HepG2 (cell line): ENCODE measurements around the gene SLAMF9. TPM values are rescaled to one million over a fixed set of nuclear protein-coding genes. Genes with fewer than 3 reads are reported as not detected.

Experiments used
- ATAC-seq: fragments of 200-7000 bp; cut with Tn5 transposase; 3 replicates; pipeline ENCODE4 v1.9.1; 2020; ENCODE audit warnings: mild to moderate bottlenecking, moderate library complexity
- BruUV-seq: library from RNA; stranded (reverse); fragments of 400-500 nt; replicated peaks from 2 replicates; lab custom pipeline; 2021; lab: Mats Ljungman, UMichigan
- CTCF ChIA-PET: fragments of 300-600 bp; formaldehyde crosslinking; extraction: SDS; loops from one replicate; lab custom pipeline; 2021; ENCODE audit warnings: low total read pairs, inconsistent platforms, low intra/inter-chr PET ratio; lab: Yijun Ruan, JAX
- POLR2A ChIA-PET: fragments of 350-600 bp; sonication (Branson Sonifier 250); formaldehyde crosslinking; loops from one replicate; lab custom pipeline; 2020; ENCODE audit warnings: antibody characterized with exemption, inconsistent platforms; lab: Yijun Ruan, JAX
- DNase-seq: peaks from one replicate; pipeline ENCODE4 v3.0.0-alpha.2; 2015; ENCODE audit warnings: low spot score
- FAIRE-seq: peaks from 3 replicates; lab custom pipeline; 2011; peaks lifted over from hg19 to GRCh38; lab: Jason Lieb, UNC
- H2AFZ ChIP-seq: one replicate; pipeline ENCODE4 v1.6.1; 2011; ENCODE audit warnings: low read length, inconsistent platforms
- H3K27ac ChIP-seq: fragments of 300-600 bp; 3 replicates; pipeline ENCODE4 v1.8.0; 2011; ENCODE audit warnings: mixed run types, mild to moderate bottlenecking, mixed read lengths, low read length, inconsistent platforms; ENCODE audit not compliant: insufficient read depth; ENCODE audit errors: extremely low read length
- H3K27me3 ChIP-seq, 2 experiments: fragments of 200-600 bp in 1 of 2; 2 replicates in 1 of 2; 3 replicates in 1 of 2; pipeline versions ENCODE4 v1.6.0 to v1.8.0; 2011; ENCODE audit warnings: low read length in 2 of 2, mild to moderate bottlenecking in 2 of 2, moderate library complexity in 2 of 2, inconsistent platforms in 1 of 2; ENCODE audit not compliant: insufficient read depth in 2 of 2, control insufficient read depth in 1 of 2
- H3K36me3 ChIP-seq, 2 experiments: fragments of 200-600 bp in 1 of 2; replicated peaks in 1 of 2; 2 replicates in 1 of 2; 3 replicates in 1 of 2; pipeline versions ENCODE4 v1.5.1 to v1.8.0; 2011; ENCODE audit warnings: low read length in 2 of 2, inconsistent platforms in 1 of 2; ENCODE audit not compliant: insufficient read depth in 2 of 2, control insufficient read depth in 1 of 2
- H3K4me1 ChIP-seq: 2 replicates; pipeline ENCODE4 v1.5.1; 2012; ENCODE audit warnings: low read length, inconsistent platforms; ENCODE audit not compliant: insufficient read depth
- H3K4me2 ChIP-seq: 2 replicates; pipeline ENCODE4 v1.6.0; 2011; ENCODE audit warnings: low read depth, low read length, inconsistent platforms
- H3K4me3 ChIP-seq, 3 experiments: fragments of 200-600 bp in 1 of 3; sonication (generic), shearing (Covaris generic) in 1 of 3; replicated peaks in 1 of 3; 2 replicates each; pipeline ENCODE4 v1.5.1; 2011 to 2016; ENCODE audit warnings: low read length in 3 of 3, inconsistent platforms in 2 of 3, low read depth in 2 of 3, mild to moderate bottlenecking in 2 of 3, control low read depth in 1 of 3, mixed read lengths in 1 of 3; ENCODE audit not compliant: insufficient read depth in 1 of 3
- H3K79me2 ChIP-seq: one replicate; pipeline ENCODE4 v1.6.1; 2011; ENCODE audit warnings: low read length, inconsistent platforms; ENCODE audit not compliant: insufficient read depth
- H3K9ac ChIP-seq: 2 replicates; pipeline ENCODE4 v1.6.0; 2011; ENCODE audit warnings: mild to moderate bottlenecking, low read depth, low read length, inconsistent platforms; ENCODE audit not compliant: insufficient read depth
- H3K9me3 ChIP-seq: 2 replicates; pipeline ENCODE4 v1.5.1; 2012; ENCODE audit warnings: mild to moderate bottlenecking, low read length
- H4K20me1 ChIP-seq: 2 replicates; pipeline ENCODE4 v1.6.0; 2011; ENCODE audit warnings: inconsistent platforms, mild to moderate bottlenecking, low read length, moderate library complexity; ENCODE audit not compliant: insufficient read depth
- EEA1 ChIP-seq: sonication (generic); formaldehyde crosslinking; IDR thresholded peaks from 2 replicates; pipeline ENCODE4 v1.5.1; 2020; ENCODE audit warnings: mild to moderate bottlenecking, missing genetic modification reagents, borderline replicate concordance
- FOXC1 ChIP-seq: sonication (generic); formaldehyde crosslinking; IDR thresholded peaks from 2 replicates; pipeline ENCODE4 v1.8.0; 2022; ENCODE audit warnings: mild to moderate bottlenecking, missing genetic modification reagents, borderline replicate concordance
- NFE2L1 ChIP-seq: sonication (generic); formaldehyde crosslinking; IDR thresholded peaks from 2 replicates; pipeline ENCODE4 v1.4.0; 2020; ENCODE audit warnings: missing genetic modification reagents, mild to moderate bottlenecking, borderline replicate concordance
- SIN3B ChIP-seq: fragments of 150-350 bp; IDR thresholded peaks from 2 replicates; pipeline ENCODE4 v1.6.1; 2014; ENCODE audit warnings: low read length
- TSC22D2 ChIP-seq: sonication (generic); formaldehyde crosslinking; IDR thresholded peaks from 2 replicates; pipeline ENCODE4 v1.5.1; 2020; ENCODE audit warnings: missing genetic modification reagents, mild to moderate bottlenecking, borderline replicate concordance
- ZNF782 ChIP-seq: sonication (generic); formaldehyde crosslinking; IDR thresholded peaks from 2 replicates; pipeline ENCODE4 v1.4.0; 2020; ENCODE audit warnings: missing genetic modification reagents, mild to moderate bottlenecking, borderline replicate concordance
- WGBS: methylation state at CpG from one replicate; pipeline ENCODE4 v1.1.6; 2017; ENCODE audit warnings: low lambda C conversion rate; 5-methylcytosine and 5-hydroxymethylcytosine counted together
- in situ Hi-C: cut with HindIII; loops from 2 replicates; pipeline ENCODE4 v1.10.0; 2017; ENCODE audit warnings: low pct_unique_long_range_greater_than_20kb; ENCODE audit not compliant: extremely low pct_ligation_motif_present
- intact Hi-C: fragments of 100-400 bp; cut with micrococcal nuclease; formaldehyde crosslinking; loops from one replicate; pipeline ENCODE4 v1.10.0; 2022; ENCODE audit not compliant: unreplicated experiment
- polyA plus RNA-seq, 8 experiments: library from polyadenylated mRNA; depleted of rRNA in 3 of 8; stranded (reverse) in 7 of 8; unstranded in 1 of 8; fragments of >200 nt; fragmentation: Illumina TruSeq in 4 of 8; extraction: Trizol in 4 of 8; gene quantifications; 2 replicates each; pipeline versions ENCODE4 v1.2.1 to v1.2.3, GENCODE V29; 2011 to 2016; ENCODE audit warnings: low read depth in 4 of 8, missing spikeins in 1 of 8, mixed read lengths in 1 of 8; ENCODE audit not compliant: insufficient read depth in 1 of 8
- total RNA-seq, 5 experiments: library from RNA; depleted of rRNA; stranded (reverse); fragments of >200 nt; fragmentation: Illumina TruSeq; extraction: Trizol; gene quantifications; 2 replicates each; pipeline ENCODE4 v1.2.3, GENCODE V29; 2016; ENCODE audit warnings: low read depth in 1 of 5
- TF ChIP-seq, protein P1 (sequence below): sonication (generic); formaldehyde crosslinking; IDR thresholded peaks from 2 replicates; pipeline ENCODE4 v1.5.0; 2020; ENCODE audit warnings: missing genetic modification reagents
- TF ChIP-seq, protein P2 (sequence below): sonication (generic); formaldehyde crosslinking; IDR thresholded peaks from 2 replicates; pipeline ENCODE4 v1.4.0; 2020; ENCODE audit warnings: missing genetic modification reagents, borderline replicate concordance
- TF ChIP-seq, protein P3 (sequence below): sonication (generic); formaldehyde crosslinking; IDR thresholded peaks from 2 replicates; pipeline ENCODE4 v1.4.0; 2020; ENCODE audit warnings: missing genetic modification reagents

The SLAMF9 gene
- total and polyA plus RNA-seq, 2 of the 13 experiments (the other 11 are each of a cell fraction or from before 2014, with no cell fraction given): 0.82 TPM; not detected in 1

DNA sequence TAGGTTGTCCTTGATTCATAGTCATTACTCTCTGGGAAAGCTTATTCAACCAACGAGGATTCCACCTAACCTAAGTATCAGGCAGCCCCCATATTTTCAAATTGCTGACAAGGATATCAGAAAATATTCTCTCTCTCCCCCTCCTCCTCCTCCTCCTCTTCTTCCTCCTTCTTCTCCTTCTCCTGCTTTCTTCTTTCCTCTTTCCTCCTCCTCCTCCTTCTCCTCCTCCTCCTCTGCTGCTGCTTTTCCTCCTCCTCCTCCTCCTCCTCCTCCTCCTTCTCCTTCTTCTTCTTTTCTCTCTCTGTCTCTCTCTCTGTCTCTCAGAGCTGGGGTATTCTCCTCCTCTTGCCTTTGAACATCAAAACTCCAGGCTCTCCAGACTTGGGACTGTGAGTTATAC is 6.1 kb downstream of the SLAMF9 start:
- Histone ChIP-seq H3K27me3 (peaks cover 5 to 50% of the 10 kb centered on the region in 2 experiments; a peak in 4 of 5 replicates), H3K4me1 (peaks cover 11% of the 10 kb centered on the region), H3K27ac (no peak overlapping the region), H3K9me3 (no peaks in the 10 kb centered on the region), H3K79me2 (no peaks in the 10 kb centered on the region), H3K9ac (no peak overlapping the region), H3K4me2 (no peak overlapping the region), H2AFZ (no peak overlapping the region), H4K20me1 (no peaks in the 10 kb centered on the region), H3K4me3 (no peak overlapping the region), H3K36me3 (no peaks in the 10 kb centered on the region)
- CTCF ChIA-PET: no interaction called here
- BruUV-seq: no TSS peak
- 0% methylated on average over 1 of the region's 1 CpG for WGBS
- DNase-seq (no peak), FAIRE-seq (no peak), ATAC-seq (no peak)
- in situ Hi-C loops: no loop called here
- TF ChIP-seq, protein P1, sequence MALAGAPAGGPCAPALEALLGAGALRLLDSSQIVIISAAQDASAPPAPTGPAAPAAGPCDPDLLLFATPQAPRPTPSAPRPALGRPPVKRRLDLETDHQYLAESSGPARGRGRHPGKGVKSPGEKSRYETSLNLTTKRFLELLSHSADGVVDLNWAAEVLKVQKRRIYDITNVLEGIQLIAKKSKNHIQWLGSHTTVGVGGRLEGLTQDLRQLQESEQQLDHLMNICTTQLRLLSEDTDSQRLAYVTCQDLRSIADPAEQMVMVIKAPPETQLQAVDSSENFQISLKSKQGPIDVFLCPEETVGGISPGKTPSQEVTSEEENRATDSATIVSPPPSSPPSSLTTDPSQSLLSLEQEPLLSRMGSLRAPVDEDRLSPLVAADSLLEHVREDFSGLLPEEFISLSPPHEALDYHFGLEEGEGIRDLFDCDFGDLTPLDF (CRISPR knock-in tag): no peak
- TF ChIP-seq TSC22D2 (CRISPR knock-in tag) (no peak), EEA1 (CRISPR knock-in tag) (no peak)
- POLR2A ChIA-PET: no interaction called here
- intact Hi-C loops: no loop called here

DNA sequence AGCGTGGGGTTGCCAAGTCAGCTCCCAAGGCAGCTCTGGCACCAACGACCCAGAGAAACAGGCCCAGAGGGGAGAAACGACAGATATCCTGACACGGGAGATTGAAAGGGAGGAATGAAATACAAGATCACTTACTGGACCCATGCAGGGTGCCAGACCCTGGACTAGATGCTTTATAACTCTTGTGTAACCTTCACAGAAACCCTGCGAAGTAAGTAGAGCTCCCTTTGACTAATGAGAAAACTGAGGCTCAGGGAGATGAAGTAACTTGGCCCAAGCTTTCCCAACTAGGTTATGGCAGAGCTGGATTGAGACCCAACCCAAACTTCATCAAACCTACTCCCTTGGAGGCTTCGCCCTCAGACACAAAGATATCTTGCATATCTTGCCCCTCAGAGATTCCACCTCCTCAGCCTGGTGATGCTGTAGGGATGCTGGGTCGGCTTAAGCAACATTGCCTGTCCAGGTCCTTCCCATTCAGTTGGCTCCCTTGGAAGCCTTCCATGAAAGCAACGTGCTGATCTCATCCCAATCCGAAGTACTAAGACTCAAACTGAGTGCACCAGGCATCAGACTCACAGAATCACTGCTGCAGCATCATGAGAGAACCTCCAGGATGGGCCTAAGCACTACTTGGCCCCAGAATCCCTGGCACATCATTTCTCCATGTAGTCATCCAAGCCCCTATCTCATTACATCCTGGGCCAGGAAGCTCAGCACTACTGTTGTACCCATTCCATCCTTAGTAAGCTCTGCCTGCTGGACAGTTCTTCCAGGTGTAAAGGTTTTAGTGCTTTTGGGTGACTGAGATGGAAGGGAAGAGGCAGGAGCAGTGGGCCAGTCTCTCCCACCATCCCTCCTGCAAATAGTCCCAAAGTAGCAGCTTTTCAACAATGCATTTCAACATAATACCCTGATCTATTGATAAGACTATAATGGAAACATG is 7.5 kb downstream of the SLAMF9 start:
- Histone ChIP-seq H3K27me3 (peaks cover 6 to 61% of the 10 kb centered on the region in 2 experiments; a peak in 4 of 5 replicates), H3K4me1 (peaks cover 11% of the 10 kb centered on the region), H2AFZ (no peak overlapping the region), H3K4me3 (no peak overlapping the region; a peak in 1 of 6 replicates), H4K20me1 (no peaks in the 10 kb centered on the region), H3K9ac (no peak overlapping the region), H3K4me2 (no peak overlapping the region; the same call in 1 of the 2 replicates), H3K27ac (no peak overlapping the region), H3K79me2 (no peaks in the 10 kb centered on the region), H3K36me3 (no peaks in the 10 kb centered on the region), H3K9me3 (no peaks in the 10 kb centered on the region)
- intact Hi-C loops: no loop called here
- in situ Hi-C loops: no loop called here
- no peak for DNase-seq
- ChIA-PET POLR2A (no interaction called here), CTCF (interaction anchor here (1.9 kb wide), 1 partner anchor 61 kb away, joined by 4 read pairs; no protein-coding TSS in a partner anchor)
- TF ChIP-seq, protein P2, sequence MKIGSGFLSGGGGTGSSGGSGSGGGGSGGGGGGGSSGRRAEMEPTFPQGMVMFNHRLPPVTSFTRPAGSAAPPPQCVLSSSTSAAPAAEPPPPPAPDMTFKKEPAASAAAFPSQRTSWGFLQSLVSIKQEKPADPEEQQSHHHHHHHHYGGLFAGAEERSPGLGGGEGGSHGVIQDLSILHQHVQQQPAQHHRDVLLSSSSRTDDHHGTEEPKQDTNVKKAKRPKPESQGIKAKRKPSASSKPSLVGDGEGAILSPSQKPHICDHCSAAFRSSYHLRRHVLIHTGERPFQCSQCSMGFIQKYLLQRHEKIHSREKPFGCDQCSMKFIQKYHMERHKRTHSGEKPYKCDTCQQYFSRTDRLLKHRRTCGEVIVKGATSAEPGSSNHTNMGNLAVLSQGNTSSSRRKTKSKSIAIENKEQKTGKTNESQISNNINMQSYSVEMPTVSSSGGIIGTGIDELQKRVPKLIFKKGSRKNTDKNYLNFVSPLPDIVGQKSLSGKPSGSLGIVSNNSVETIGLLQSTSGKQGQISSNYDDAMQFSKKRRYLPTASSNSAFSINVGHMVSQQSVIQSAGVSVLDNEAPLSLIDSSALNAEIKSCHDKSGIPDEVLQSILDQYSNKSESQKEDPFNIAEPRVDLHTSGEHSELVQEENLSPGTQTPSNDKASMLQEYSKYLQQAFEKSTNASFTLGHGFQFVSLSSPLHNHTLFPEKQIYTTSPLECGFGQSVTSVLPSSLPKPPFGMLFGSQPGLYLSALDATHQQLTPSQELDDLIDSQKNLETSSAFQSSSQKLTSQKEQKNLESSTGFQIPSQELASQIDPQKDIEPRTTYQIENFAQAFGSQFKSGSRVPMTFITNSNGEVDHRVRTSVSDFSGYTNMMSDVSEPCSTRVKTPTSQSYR (CRISPR knock-in tag): no peak
- TF ChIP-seq ZNF782 (no peak), NFE2L1 (CRISPR knock-in tag) (no peak), FOXC1 (no peak), SIN3B (no peak)
- TF ChIP-seq, protein P3, sequence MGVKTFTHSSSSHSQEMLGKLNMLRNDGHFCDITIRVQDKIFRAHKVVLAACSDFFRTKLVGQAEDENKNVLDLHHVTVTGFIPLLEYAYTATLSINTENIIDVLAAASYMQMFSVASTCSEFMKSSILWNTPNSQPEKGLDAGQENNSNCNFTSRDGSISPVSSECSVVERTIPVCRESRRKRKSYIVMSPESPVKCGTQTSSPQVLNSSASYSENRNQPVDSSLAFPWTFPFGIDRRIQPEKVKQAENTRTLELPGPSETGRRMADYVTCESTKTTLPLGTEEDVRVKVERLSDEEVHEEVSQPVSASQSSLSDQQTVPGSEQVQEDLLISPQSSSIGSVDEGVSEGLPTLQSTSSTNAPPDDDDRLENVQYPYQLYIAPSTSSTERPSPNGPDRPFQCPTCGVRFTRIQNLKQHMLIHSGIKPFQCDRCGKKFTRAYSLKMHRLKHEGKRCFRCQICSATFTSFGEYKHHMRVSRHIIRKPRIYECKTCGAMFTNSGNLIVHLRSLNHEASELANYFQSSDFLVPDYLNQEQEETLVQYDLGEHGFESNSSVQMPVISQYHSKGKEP (CRISPR knock-in tag): no peak
- ATAC-seq: no peak
- WGBS: 47% methylated on average over 9 of the region's 9 CpGs
- no peak for FAIRE-seq
- no TSS peak for BruUV-seq
